ENCODE data around the gene USP40.

- TF ChIP-seq CTCF (conservative IDR thresholded peaks at IDR 0.05; ENCODE audit: low read depth in 2 of 2): no peak
- no peak for TF ChIP-seq POLR2AphosphoS5 (IDR thresholded peaks at IDR 0.05; ENCODE audit: low read depth)
- no peak for TF ChIP-seq ZNF331 (CRISPR knock-in tag; IDR thresholded peaks at IDR 0.05; ENCODE audit: low read depth)
- TF ChIP-seq EZH2phosphoT487 (IDR thresholded peaks at IDR 0.05; ENCODE audit: unreplicated experiment): no peak
- TF ChIP-seq CREB1 (CRISPR knock-in tag; IDR thresholded peaks at IDR 0.05; ENCODE audit: low read depth): no peak
- TF ChIP-seq EZH2 (IDR thresholded peaks at IDR 0.05; ENCODE audit: low read depth, unreplicated experiment): no peak
- no peak for TF ChIP-seq ETS1 (IDR thresholded peaks at IDR 0.05)
- no peak for TF ChIP-seq REST (IDR thresholded peaks at IDR 0.05; ENCODE audit: unreplicated experiment)
Observed at GRCh38 chr2:233438573-233439147, 127.9 kb downstream of the USP40 start.

Data from GM23338 (cell line).